Breast epithelium (tissue), 4 donors: ENCODE data around the gene UQCC2. TPM values are rescaled to one million over a fixed set of nuclear protein-coding genes. Genes with fewer than 3 reads are reported as not detected.

Source experiments
- DNase-seq, 2 donors: peaks; one replicate each; pipeline ENCODE4 v3.0.0-alpha.2; 2019; ENCODE audit warnings: low spot score in 2 of 2
- H3K27ac ChIP-seq, 2 donors: fragments of 200-600 bp; sonication (generic) in 1 of 2; one replicate each; pipeline ENCODE4 v1.5.1; 2016 to 2019; ENCODE audit warnings: mild to moderate bottlenecking in 1 of 2
- H3K27me3 ChIP-seq, 2 donors: fragments of 200-600 bp; sonication (generic) in 1 of 2; one replicate each; pipeline versions ENCODE4 v1.5.1 to v1.6.0; 2017 to 2019; ENCODE audit warnings: control low read depth in 1 of 2, mild to moderate bottlenecking in 1 of 2
- H3K36me3 ChIP-seq: fragments of 200-600 bp; one replicate; pipeline ENCODE4 v1.5.1; 2019
- H3K4me1 ChIP-seq, 2 donors: fragments of 200-600 bp; sonication (generic); one replicate each; pipeline ENCODE4 v1.5.1; 2016 to 2019; ENCODE audit warnings: control low read depth in 1 of 2
- H3K4me3 ChIP-seq, 3 donors: fragments of 200-600 bp; sonication (generic); 1 replicate in 2 of 3; 2 replicates in 1 of 3; pipeline ENCODE4 v1.5.1; 2016 to 2019; ENCODE audit warnings: mild to moderate bottlenecking in 3 of 3, moderate library complexity in 2 of 3
- H3K9me3 ChIP-seq, 2 donors: fragments of 200-600 bp; sonication (generic) in 1 of 2; one replicate each; pipeline ENCODE4 v1.5.1; 2016 to 2019; ENCODE audit warnings: control low read depth in 1 of 2
- CTCF ChIP-seq, 3 donors: fragments of 450-650 bp; IDR thresholded peaks; one replicate each; pipeline ENCODE4 v1.5.1; 2016 to 2017; ENCODE audit warnings: antibody characterized with exemption in 3 of 3, mild to moderate bottlenecking in 3 of 3, moderate library complexity in 3 of 3
- POLR2A ChIP-seq: fragments of 450-650 bp; IDR thresholded peaks from one replicate; pipeline ENCODE4 v1.6.1; 2016; ENCODE audit warnings: antibody characterized with exemption, mild to moderate bottlenecking, moderate library complexity
- POLR2AphosphoS5 ChIP-seq, 3 donors: sonication (generic); formaldehyde crosslinking; IDR thresholded peaks; one replicate each; pipeline ENCODE4 v1.6.1; 2017; ENCODE audit warnings: antibody characterized with exemption in 3 of 3
- intact Hi-C: fragments of 100-400 bp; cut with DNase I; formaldehyde crosslinking; loops from one replicate; pipeline ENCODE4 v1.15.1; 2023; ENCODE audit warnings: low total_unique reads
- total RNA-seq, 3 donors: library from RNA; depleted of rRNA; stranded (reverse); fragments of >200 nt; gene quantifications; one replicate each; pipeline ENCODE4 v1.1.0, GENCODE V29; 2016

UQCC2 gene
- total RNA-seq, 3 donors from 2014 or later: 9.9 to 19.7 (median 19.6) TPM

GRCh38 chr6:33668328-33668727, 43.2 kb downstream of the UQCC2 start:
- Histone ChIP-seq H3K36me3 (peaks cover 17% of the 10 kb centered on the region), H3K27ac (no peak overlapping the region), H3K9me3 (no peaks in the 10 kb centered on the region), H3K4me1 (no peaks in the 10 kb centered on the region), H3K4me3 (no peak overlapping the region), H3K27me3 (no peaks in the 10 kb centered on the region)
- TF ChIP-seq CTCF (IDR thresholded peaks at IDR 0.05): no peak
- intact Hi-C loops: no loop called here
- no peak for DNase-seq

- Histone ChIP-seq H3K27ac (no peak overlapping the region), H3K4me1 (no peaks in the 10 kb centered on the region), H3K9me3 (no peaks in the 10 kb centered on the region), H3K27me3 (no peaks in the 10 kb centered on the region), H3K4me3 (no peak overlapping the region), H3K36me3 (peaks cover 17% of the 10 kb centered on the region)
- intact Hi-C loops: no loop called here
- TF ChIP-seq CTCF (IDR thresholded peaks at IDR 0.05) (no peak), POLR2A (no peak), POLR2AphosphoS5 (IDR thresholded peaks at IDR 0.05) (no peak)
- DNase-seq: no peak
Observed at GRCh38 chr6:33667776-33668175, 43.7 kb downstream of the UQCC2 start.

GRCh38 chr6:33667072-33667471, 44.4 kb downstream of the UQCC2 start:
- Histone ChIP-seq H3K4me3 (no peak overlapping the region), H3K36me3 (peaks cover 17% of the 10 kb centered on the region), H3K27ac (no peak overlapping the region), H3K9me3 (no peaks in the 10 kb centered on the region), H3K4me1 (no peaks in the 10 kb centered on the region), H3K27me3 (no peaks in the 10 kb centered on the region)
- intact Hi-C loops: no loop called here
- TF ChIP-seq POLR2A: no peak
- no peak for TF ChIP-seq POLR2AphosphoS5 (IDR thresholded peaks at IDR 0.05)
- no peak for TF ChIP-seq CTCF (IDR thresholded peaks at IDR 0.05)
- DNase-seq: no peak

GRCh38 chr6:33665957-33666356, 45.5 kb downstream of the UQCC2 start:
- H3K27ac ChIP-seq: no peak overlapping the region
- intact Hi-C loops: no loop called here
- H3K27me3 ChIP-seq: no peaks in the 10 kb centered on the region
- H3K36me3 ChIP-seq: peaks cover 17% of the 10 kb centered on the region
- no peak overlapping the region for H3K4me3 ChIP-seq
- TF ChIP-seq POLR2A (no peak), CTCF (IDR thresholded peaks at IDR 0.05) (no peak), POLR2AphosphoS5 (IDR thresholded peaks at IDR 0.05) (no peak)
- H3K4me1 ChIP-seq: no peaks in the 10 kb centered on the region
- DNase-seq: no peak
- H3K9me3 ChIP-seq: no peaks in the 10 kb centered on the region

- intact Hi-C loops: no loop called here
Observed at GRCh38 chr6:33664506-33665057, 46.9 kb downstream of the UQCC2 start.

More at GRCh38 chr6:33664506-33665057, 46.9 kb downstream of the UQCC2 start:
- H3K36me3 ChIP-seq: peaks cover 17% of the 10 kb centered on the region
- DNase-seq: no peak
- TF ChIP-seq POLR2A (no peak), CTCF (IDR thresholded peaks at IDR 0.05) (no peak), POLR2AphosphoS5 (IDR thresholded peaks at IDR 0.05) (no peak)
- no peak overlapping the region for H3K27ac ChIP-seq
- H3K4me3 ChIP-seq: no peak overlapping the region
- H3K27me3 ChIP-seq: no peaks in the 10 kb centered on the region
- no peaks in the 10 kb centered on the region for H3K9me3 ChIP-seq
- no peaks in the 10 kb centered on the region for H3K4me1 ChIP-seq
